Measurements from ENCODE around the gene PEAR1.

DNA sequence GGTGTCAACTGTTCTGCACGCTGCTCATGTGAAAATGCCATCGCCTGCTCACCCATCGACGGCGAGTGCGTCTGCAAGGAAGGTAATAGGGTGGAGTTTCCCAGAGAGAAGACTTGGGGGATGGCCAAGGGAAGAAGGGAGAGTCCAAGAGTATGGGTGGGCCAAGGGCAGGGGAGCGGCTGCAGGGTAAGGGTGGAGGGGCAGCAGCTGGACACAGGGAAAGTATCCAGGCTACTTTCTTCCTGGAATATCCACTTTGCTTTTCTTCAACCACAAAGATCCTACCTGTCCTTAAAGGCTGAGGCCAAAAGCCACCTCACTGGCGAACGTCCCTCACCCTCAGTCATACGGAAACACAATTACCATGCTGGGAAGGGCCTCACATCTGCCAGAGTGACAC is 15.4 kb downstream of the PEAR1 start:
- TF ChIP-seq, protein P1, sequence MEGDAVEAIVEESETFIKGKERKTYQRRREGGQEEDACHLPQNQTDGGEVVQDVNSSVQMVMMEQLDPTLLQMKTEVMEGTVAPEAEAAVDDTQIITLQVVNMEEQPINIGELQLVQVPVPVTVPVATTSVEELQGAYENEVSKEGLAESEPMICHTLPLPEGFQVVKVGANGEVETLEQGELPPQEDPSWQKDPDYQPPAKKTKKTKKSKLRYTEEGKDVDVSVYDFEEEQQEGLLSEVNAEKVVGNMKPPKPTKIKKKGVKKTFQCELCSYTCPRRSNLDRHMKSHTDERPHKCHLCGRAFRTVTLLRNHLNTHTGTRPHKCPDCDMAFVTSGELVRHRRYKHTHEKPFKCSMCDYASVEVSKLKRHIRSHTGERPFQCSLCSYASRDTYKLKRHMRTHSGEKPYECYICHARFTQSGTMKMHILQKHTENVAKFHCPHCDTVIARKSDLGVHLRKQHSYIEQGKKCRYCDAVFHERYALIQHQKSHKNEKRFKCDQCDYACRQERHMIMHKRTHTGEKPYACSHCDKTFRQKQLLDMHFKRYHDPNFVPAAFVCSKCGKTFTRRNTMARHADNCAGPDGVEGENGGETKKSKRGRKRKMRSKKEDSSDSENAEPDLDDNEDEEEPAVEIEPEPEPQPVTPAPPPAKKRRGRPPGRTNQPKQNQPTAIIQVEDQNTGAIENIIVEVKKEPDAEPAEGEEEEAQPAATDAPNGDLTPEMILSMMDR (IDR thresholded peaks at IDR 0.05), result no peak
- TF ChIP-seq POLR2A (IDR thresholded peaks at IDR 0.05), result no peak
